Central memory CD4-positive, alpha-beta T cell (primary cell): Measurements from ENCODE around the gene GSC.
"Not testable (repeated sequence)": the region's sequence is repeated elsewhere in the genome, so short reads cannot be mapped to it uniquely, and the experiment has no call there.

Experiments used
- DNase-seq: peaks from one replicate; pipeline ENCODE4 v3.0.0; 2022

The GSC gene

DNA sequence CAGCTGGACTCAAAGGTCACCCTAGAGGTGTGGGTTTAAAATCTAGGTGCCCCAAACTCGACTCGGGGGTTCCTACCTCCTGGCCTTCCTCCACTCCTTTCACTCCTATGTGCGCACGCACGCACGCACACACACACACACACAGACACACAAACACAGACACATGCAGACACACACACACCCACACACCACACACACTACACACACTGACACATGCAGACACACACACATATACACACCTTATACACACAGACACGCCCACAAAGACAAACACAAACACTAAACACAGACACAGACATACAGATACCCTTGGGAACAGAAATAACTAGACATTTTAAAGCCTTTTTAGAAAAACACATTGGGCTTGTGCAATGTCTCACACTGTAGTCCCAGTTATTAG, 31.8 kb downstream of the GSC start:
- no peak for DNase-seq

DNA sequence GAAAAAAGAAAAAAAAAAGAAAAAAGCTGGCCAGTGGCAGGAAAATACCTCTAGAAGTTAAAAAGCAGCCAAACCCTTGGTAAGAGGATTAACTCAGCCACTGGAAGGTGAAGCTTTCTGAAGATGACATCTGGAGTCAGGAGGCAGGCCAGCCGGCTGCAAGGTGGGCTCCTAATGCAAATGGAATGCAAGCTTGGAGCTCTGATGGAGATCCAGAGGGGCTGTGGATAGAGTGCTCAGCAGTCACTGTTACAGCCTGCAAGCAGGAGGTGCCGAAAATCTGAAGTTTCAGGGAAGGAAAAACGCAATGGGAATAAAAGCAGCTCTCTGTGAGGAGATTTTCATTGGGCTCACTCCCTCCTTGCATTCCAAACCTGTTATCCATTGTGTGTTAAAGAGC, 41.0 kb downstream of the GSC start:
- no peak for DNase-seq

DNA sequence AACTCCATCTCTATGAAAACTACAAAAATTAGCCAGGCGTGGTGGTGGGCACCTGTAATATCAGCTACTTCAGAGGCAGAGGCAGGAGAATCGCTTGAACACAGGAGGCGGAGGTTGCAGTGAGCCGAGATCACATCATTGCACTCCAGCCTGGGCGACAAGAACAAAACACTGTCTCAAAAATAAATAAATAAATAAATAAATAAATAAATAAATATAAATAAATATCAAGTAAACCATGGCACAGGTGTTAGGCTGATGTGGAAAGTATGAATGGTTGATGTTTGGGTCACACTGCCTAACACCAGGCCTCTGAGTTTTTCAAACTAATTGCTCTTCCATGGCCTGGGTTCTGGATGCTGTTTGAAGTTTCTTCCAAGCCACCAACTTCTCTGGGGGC, 41.5 kb downstream of the GSC start:
- DNase-seq: not testable (repeated sequence)

DNA sequence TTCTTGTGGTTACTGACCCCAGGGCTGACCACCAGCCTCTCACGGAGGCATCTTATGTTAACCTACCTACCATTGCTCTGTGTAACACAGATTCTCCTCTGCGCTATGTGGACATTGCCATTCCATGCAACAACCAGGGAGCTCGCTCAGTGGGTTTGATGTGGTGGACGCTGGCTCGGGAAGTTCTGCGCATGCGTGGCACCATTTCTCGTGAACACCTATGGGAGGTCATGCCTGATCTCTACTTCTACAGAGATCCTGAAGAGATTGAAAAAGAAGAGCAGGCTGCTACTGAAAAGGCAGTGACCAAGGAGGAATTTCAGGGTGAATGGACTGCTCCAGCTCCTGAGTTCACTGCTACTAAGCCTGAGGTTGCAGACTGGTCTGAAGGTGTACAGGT, 43.3 kb downstream of the GSC start:
- DNase-seq: not testable (repeated sequence)

DNA sequence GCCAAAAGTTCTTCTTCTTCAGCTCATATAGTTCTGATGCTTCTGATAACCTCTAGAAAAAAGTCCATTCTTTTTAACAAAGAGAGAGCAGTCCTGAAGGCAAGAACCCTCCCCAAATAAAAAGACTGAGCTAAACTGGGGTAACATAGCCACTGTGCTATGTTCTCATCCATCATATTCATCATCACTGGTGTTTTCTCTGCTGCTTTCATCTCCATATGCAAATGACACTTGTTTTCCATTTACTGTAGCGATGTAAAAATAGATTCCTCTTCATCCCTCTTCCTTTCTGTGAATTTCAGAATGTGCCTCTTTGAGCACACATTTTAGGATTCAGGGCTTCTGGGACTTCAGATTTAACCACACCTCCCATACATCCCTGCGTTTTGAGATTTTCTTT, 44.9 kb downstream of the GSC start:
- no peak for DNase-seq

DNA sequence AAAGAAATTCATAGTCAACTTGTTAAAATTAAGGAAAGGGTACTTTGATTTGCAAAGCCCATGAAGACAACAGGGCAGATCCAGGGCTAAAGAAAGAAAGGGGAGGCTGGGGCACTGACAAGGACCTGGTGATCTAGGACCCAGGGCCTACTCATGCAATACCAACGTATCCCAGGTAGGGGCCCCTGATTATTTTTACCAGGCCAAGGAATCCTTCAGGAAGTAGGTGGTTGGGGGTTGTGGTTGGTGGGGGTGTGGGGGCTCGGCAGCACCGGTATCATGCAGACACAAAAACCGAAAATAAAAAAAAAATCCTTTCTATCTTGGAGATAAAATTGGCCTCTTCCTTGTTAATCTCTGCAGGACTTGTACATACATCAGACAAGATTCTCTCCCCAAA, 47.5 kb downstream of the GSC start:
- no peak for DNase-seq
